Naive thymus-derived CD4-positive, alpha-beta T cell (primary cell): ENCODE data around the gene BORCS6. TPM values are rescaled to one million over a fixed set of nuclear protein-coding genes. Genes with fewer than 3 reads are reported as not detected.

ENCODE experiments used
- ATAC-seq: fragments of 150-1000 bp; cut with Tn5 transposase; 2 replicates; pipeline ENCODE4 v1.10.0; 2021; ENCODE audit warnings: mild to moderate bottlenecking, moderate library complexity
- CTCF ChIA-PET: fragments of 350-600 bp; sonication (Branson Sonifier 250); formaldehyde crosslinking; loops from one replicate; lab custom pipeline; 2021; ENCODE audit warnings: antibody characterized with exemption; lab: Charles Lee
- POLR2A ChIA-PET: fragments of 350-600 bp; sonication (Branson Sonifier 250); formaldehyde crosslinking; loops from one replicate; lab custom pipeline; 2021; ENCODE audit warnings: antibody characterized with exemption, inconsistent platforms; lab: Charles Lee
- DNase-seq, 9 donors: peaks; one replicate each; pipeline versions ENCODE4 v3.0.0 to v3.0.0-alpha.2; 2020 to 2022; ENCODE audit warnings: mixed read lengths in 1 of 9
- H3K27ac ChIP-seq: one replicate; pipeline ENCODE4 v1.7.0; 2013; ENCODE audit warnings: mild to moderate bottlenecking, low read depth, low read length, moderate library complexity
- H3K27me3 ChIP-seq, 2 donors: one replicate each; pipeline ENCODE4 v1.7.0; 2013; ENCODE audit warnings: low read length in 2 of 2, mild to moderate bottlenecking in 2 of 2, moderate library complexity in 2 of 2; ENCODE audit not compliant: control insufficient read depth in 2 of 2, insufficient read depth in 2 of 2
- H3K36me3 ChIP-seq, 3 experiments: 1 replicate in 2 of 3; 2 replicates in 1 of 3; pipeline ENCODE4 v1.7.0; 2013; ENCODE audit warnings: low read length in 3 of 3, mild to moderate bottlenecking in 3 of 3, moderate library complexity in 1 of 3; ENCODE audit not compliant: insufficient read depth in 3 of 3, control insufficient read depth in 2 of 3
- H3K4me1 ChIP-seq, 2 donors: one replicate each; pipeline ENCODE4 v1.7.0; 2013; ENCODE audit warnings: low read length in 2 of 2, mild to moderate bottlenecking in 2 of 2, moderate library complexity in 1 of 2; ENCODE audit not compliant: control insufficient read depth in 2 of 2, insufficient read depth in 2 of 2
- H3K4me3 ChIP-seq: 2 replicates; pipeline ENCODE4 v1.7.0; 2013; ENCODE audit warnings: mild to moderate bottlenecking, low read length
- H3K9me3 ChIP-seq, 3 experiments: 1 replicate in 2 of 3; 2 replicates in 1 of 3; pipeline ENCODE4 v1.7.0; 2013; ENCODE audit warnings: low read length in 3 of 3; ENCODE audit not compliant: control insufficient read depth in 2 of 3
- H3K27ac Mint-ChIP-seq, 9 donors: one replicate each; pipeline ENCODE4 v1.8.0; 2020 to 2022; ENCODE audit warnings: mixed read lengths in 9 of 9, mild to moderate bottlenecking in 8 of 9, moderate library complexity in 5 of 9, inconsistent platforms in 2 of 9
- H3K27me3 Mint-ChIP-seq, 5 donors: one replicate each; pipeline ENCODE4 v1.8.0; 2021 to 2022; ENCODE audit warnings: mixed read lengths in 5 of 5, mild to moderate bottlenecking in 1 of 5
- H3K36me3 Mint-ChIP-seq, 5 donors: one replicate each; pipeline ENCODE4 v1.8.0; 2020 to 2022; ENCODE audit warnings: mixed read lengths in 5 of 5, mild to moderate bottlenecking in 3 of 5, inconsistent platforms in 1 of 5
- H3K4me1 Mint-ChIP-seq, 7 donors: one replicate each; pipeline ENCODE4 v1.8.0; 2020 to 2022; ENCODE audit warnings: mixed read lengths in 7 of 7, mild to moderate bottlenecking in 3 of 7, inconsistent platforms in 1 of 7
- H3K4me3 Mint-ChIP-seq, 10 donors: one replicate each; pipeline ENCODE4 v1.8.0; 2020 to 2022; ENCODE audit warnings: mild to moderate bottlenecking in 10 of 10, mixed read lengths in 10 of 10, moderate library complexity in 6 of 10, inconsistent platforms in 2 of 10
- H3K9me3 Mint-ChIP-seq, 11 donors: one replicate each; pipeline ENCODE4 v1.8.0; 2020 to 2022; ENCODE audit warnings: mixed read lengths in 11 of 11, mild to moderate bottlenecking in 4 of 11, inconsistent platforms in 1 of 11, moderate library complexity in 1 of 11
- intact Hi-C, 2 donors: fragments of 100-400 bp; cut with micrococcal nuclease; formaldehyde crosslinking; loops; one replicate each; pipeline ENCODE4 v1.15.1; 2023
- polyA plus RNA-seq, 2 donors: library from polyadenylated mRNA; unstranded; fragments of 300-500 nt; fragmentation: Illumina TruSeq; gene quantifications; one replicate each; pipeline ENCODE4 v1.2.3, GENCODE V29; 2021
- total RNA-seq, 6 experiments: library from RNA in 5 of 6; stranded (reverse) in 5 of 6; gene quantifications; 1 replicate in 5 of 6; 2 replicates in 1 of 6; pipeline ENCODE4 v1.2.3 and lab custom pipeline; 2021 to 2026

The BORCS6 gene
- total RNA-seq (10 to 100 TPM in 3 of 5 experiments, 1 to 10 TPM in 2; 5.4 to 16.1 (median 13.4) TPM), polyA plus RNA-seq (10 to 100 TPM; 16.7 to 23.7 TPM), total RNA-seq (lab: John Stamatoyannopoulos, UW) (21.9 reads per million, percentile 52 among the genes with 10 or more reads in this experiment)

DNA sequence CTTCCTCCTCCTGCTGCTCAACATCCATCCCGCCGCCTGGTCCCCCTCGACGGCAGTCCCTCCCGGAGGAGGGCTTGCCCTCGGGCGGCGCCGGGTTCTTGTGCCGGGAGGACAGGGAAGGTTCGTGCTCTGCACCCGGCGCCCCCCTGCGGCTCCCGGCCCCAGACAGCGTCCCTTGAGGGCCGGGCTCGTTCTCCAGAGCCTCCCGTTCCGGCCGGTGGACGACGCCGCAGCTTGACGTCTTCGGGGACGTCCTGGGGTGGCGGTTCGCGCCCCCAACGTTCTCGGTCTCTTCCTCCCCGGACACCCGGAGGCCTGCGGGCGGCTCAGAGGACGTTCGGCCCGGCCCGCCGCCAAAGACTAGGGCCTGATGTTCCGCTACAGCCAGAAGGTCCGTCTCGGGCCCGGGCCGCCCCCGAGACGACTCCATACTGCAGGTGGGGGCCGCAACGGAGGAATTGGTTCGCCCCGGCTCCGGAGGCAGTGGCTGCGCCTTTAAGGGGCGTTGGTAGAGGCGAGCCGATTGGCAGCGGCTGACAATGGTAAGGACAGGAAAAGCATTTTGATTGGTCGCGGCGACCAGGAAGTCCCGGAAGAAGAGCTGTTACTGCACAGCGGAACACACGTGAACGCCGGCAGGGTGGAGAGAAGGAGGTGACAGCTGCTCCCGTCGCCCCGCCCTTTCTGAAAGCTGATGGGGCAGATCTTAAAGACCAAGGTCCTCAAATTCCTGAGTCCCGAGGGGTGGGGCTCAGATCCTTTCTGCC is at the start of gene BORCS6:
Gene BORCS6 (minus strand): TSS at position 470 of the 767 bp plus-strand sequence. CDS start 40 bp downstream, at position 430.
- Mint-ChIP-seq H3K27ac (peak within 1 kb of the TSS in 7 of 9 donors; percentile 46 to 94 (median 88)), H3K4me1 (peaks cover 8 to 13% (median 13%) of the 10 kb centered on the region in 7 donors), H3K4me3 (peak within 1 kb of the TSS in 2 of 10 donors; percentile 15 to 49), H3K9me3 (peaks cover 0 to 2% (median 0%) of the 10 kb centered on the region in 11 donors), H3K36me3 (no peaks in the 10 kb centered on the region), H3K27me3 (no peaks in the 10 kb centered on the region)
- ChIA-PET POLR2A (interaction anchor here (0.6 to 25.9 kb wide), 15 partner anchors 10 to 106 kb away, joined by 3 to 820 read pairs (median 30); partner anchors contain the start of genes ALOXE3, AURKB, CTC1 and HES7), CTCF (interaction anchor here (0.7 to 6.8 kb wide), 5 partner anchors 32 to 111 kb away, joined by 3 to 33 read pairs (median 5); partner anchors contain the start of genes ALOXE3 and CTC1)
- Histone ChIP-seq H3K4me1 (peaks cover 33 to 38% of the 10 kb centered on the region in 2 donors), H3K27ac (peak within 1 kb of the TSS; percentile 87), H3K4me3 (peak within 1 kb of the TSS; percentile 91), H3K36me3 (peaks cover 0 to 11% (median 0%) of the 10 kb centered on the region in 3 experiments), H3K9me3 (no peaks in the 10 kb centered on the region), H3K27me3 (no peaks in the 10 kb centered on the region)
- DNase-seq (peak; percentile 76 to 97 (median 94)), ATAC-seq (peak; percentile 81)
- intact Hi-C loops = loop anchor here (1.0 to 5.0 kb wide), 4 partner anchors 10 to 618 kb away; partner anchors contain the start of genes RANGRF (in 2 of the 2), TP53 (in 1 of the 2) and WRAP53 (in 1 of the 2)

DNA sequence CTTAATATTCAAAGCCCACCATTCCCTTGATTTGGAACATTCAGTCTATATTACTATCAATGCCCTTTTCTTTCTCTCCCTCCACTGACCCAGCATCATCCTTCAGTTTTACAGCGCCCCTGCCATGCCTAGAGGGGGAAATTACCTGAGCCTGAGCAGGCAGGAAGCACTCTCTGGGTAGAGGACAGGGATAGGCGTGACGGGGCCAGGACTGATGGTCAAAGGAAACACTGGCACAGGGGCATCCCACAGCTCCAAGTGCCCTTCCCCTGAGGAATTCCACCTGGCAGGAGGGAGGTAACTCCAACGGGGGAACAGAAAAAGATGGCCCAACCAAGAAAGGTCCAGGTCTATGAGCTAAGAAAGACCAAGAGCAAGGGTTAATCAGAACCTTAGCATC is 47.9 kb upstream of the BORCS6 start:
- H3K36me3 Mint-ChIP-seq = peaks cover 12 to 56% (median 36%) of the 10 kb centered on the region in 5 donors
- H3K4me1 Mint-ChIP-seq = peaks cover 8 to 65% (median 40%) of the 10 kb centered on the region in 7 donors

DNA sequence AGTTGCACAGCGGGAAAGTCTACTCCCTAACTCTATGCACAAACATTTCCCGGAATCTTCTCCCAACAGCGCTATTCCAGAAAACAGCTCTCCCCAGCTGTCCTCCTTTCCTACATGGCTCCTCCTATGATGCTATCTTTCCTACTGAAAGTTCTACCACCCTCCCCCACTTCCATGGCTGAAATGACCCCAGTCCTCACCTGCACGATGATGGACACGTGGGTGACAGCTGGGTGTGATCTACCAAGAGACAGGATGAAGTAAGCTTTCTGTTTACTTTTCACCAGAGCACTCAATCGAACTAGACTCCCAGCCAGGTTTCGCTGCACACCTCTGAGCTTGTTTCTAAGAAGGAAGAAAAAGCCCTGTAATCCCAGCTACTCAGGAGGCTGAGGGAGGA is 47.2 kb upstream of the BORCS6 start:
- no peaks in the 10 kb centered on the region for H3K9me3 Mint-ChIP-seq
- H3K4me3 ChIP-seq = no peak overlapping the region
- ATAC-seq (no peak), DNase-seq (no peak)
- peaks cover 12 to 59% (median 34%) of the 10 kb centered on the region in 5 donors for H3K36me3 Mint-ChIP-seq
- peaks cover 0 to 9% of the 10 kb centered on the region in 2 donors for H3K4me1 ChIP-seq
- no peaks in the 10 kb centered on the region for H3K9me3 ChIP-seq
- peak overlapping the region in 1 of 10 donors; percentile 23 for H3K4me3 Mint-ChIP-seq
- no peaks in the 10 kb centered on the region for H3K27me3 Mint-ChIP-seq
- H3K27me3 ChIP-seq = no peaks in the 10 kb centered on the region
- H3K36me3 ChIP-seq = peaks cover 52 to 98% (median 57%) of the 10 kb centered on the region in 3 experiments
- no peak overlapping the region for H3K27ac ChIP-seq
- peaks cover 3 to 59% (median 35%) of the 10 kb centered on the region in 7 donors for H3K4me1 Mint-ChIP-seq
- ChIA-PET CTCF (interaction anchor here (0.6 kb wide), 1 partner anchor 1191 kb away, joined by 3 read pairs; no protein-coding TSS in a partner anchor), POLR2A (interaction anchor here (0.7 to 9.3 kb wide), 7 partner anchors 10 to 58 kb away, joined by 3 to 93 read pairs (median 4); partner anchors contain the start of genes CTC1, RANGRF and SLC25A35)
- intact Hi-C loops = no loop called here
- peak overlapping the region in 3 of 9 donors; percentile 38 to 71 (median 43) for H3K27ac Mint-ChIP-seq

More for the DNA sequence above, 47.9 kb upstream of the BORCS6 start:
- Histone ChIP-seq H3K4me3 (no peak overlapping the region), H3K36me3 (peaks cover 45 to 96% (median 51%) of the 10 kb centered on the region in 3 experiments), H3K9me3 (no peaks in the 10 kb centered on the region), H3K4me1 (peaks cover 4 to 12% of the 10 kb centered on the region in 2 donors), H3K27me3 (no peaks in the 10 kb centered on the region), H3K27ac (no peak overlapping the region)
- Mint-ChIP-seq H3K9me3 (no peaks in the 10 kb centered on the region), H3K27me3 (no peaks in the 10 kb centered on the region), H3K4me3 (peak overlapping the region in 2 of 10 donors; percentile 14 to 18), H3K27ac (peak overlapping the region in 4 of 9 donors; percentile 43 to 88 (median 66))
- no peak for ATAC-seq
- intact Hi-C loops = no loop called here
- POLR2A ChIA-PET = interaction anchor here (0.8 to 9.3 kb wide), 7 partner anchors 8 to 198 kb away, joined by 3 to 93 read pairs (median 4); partner anchors contain the start of genes CTC1, NDEL1, RANGRF and SLC25A35
- CTCF ChIA-PET = no interaction called here
- no peak for DNase-seq

DNA sequence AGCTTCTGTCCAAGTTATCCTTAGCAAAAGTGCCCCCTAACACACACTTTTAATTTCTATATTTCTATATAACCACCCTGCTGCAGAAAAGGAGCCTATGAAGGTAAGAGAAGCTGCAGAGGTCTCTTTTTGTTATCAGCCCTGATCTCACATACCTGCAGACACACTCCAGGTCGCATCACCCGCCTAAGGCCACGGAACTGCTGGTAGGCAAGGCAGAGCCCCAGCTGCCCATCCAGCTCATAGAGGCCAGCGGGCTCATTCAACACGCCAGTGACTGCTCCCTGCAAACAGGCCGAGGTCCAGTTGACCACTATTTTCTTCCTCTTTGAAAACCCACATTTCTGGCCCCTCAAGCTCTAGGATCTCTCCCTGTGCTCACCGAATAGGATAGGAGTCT is 45.7 kb upstream of the BORCS6 start:
- peak overlapping the region in 4 of 9 donors; percentile 21 to 59 (median 37) for H3K27ac Mint-ChIP-seq
- intact Hi-C loops = no loop called here
- peaks cover 12 to 74% (median 43%) of the 10 kb centered on the region in 5 donors for H3K36me3 Mint-ChIP-seq

DNA sequence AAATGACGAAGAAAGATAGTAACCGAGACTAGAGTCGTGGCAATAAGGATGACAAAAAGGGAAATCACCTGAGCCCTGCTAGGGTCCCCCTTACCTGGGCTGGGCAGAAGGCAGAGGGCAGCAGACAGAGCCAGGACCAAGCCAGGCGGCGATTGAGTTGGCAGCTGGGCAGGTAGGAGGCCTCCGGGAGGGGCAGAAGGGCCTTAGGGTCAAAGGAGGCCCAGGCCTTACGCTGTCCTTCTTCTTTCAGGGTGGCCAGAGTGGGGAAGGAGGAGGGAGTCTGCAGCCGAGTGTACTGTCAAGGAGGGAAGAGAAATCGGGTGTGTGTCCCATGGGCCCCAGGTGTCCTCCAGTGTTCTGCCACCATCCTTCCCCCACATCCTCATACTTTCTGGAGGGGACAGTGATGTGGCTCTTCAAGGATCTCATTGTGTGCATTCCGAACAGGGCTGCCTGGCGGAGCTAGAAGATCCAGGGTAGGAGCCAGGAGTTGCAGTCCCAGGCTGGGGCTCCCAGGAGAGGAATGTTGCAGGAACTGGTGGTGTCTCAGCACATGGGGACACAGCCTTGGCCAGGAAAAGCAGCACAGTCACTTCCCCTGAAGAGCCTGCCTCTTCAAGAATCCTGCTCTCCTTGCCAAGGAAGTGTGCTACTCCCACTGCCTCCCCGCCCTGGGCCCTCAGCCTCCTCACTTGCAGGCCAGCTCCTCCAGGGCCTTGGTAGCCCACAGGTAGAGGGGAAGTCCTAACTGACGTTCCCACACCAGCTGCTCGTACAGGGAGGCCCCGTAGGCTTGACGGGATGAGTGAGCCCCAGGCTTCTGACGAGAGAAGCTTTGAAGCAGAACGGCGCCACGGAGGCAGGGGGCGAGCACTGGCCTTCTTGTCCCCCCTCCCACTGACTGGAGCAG is 44.6 kb upstream of the BORCS6 start:
- ChIA-PET CTCF (interaction anchor here (0.6 to 1.1 kb wide), 3 partner anchors 12 to 153 kb away, joined by 3 read pairs; no protein-coding TSS in a partner anchor), POLR2A (interaction anchor here (0.5 to 9.3 kb wide), 7 partner anchors 9 to 590 kb away, joined by 3 to 93 read pairs (median 4); partner anchors contain the start of gene CTC1)
- peaks cover 22 to 80% (median 49%) of the 10 kb centered on the region in 5 donors for H3K36me3 Mint-ChIP-seq
- Histone ChIP-seq H3K27me3 (no peaks in the 10 kb centered on the region), H3K9me3 (no peaks in the 10 kb centered on the region), H3K4me1 (peaks cover 0 to 9% of the 10 kb centered on the region in 2 donors), H3K27ac (no peak overlapping the region), H3K4me3 (no peak overlapping the region), H3K36me3 (peaks cover 75 to 99% (median 77%) of the 10 kb centered on the region in 3 experiments)
- H3K4me3 Mint-ChIP-seq = no peak overlapping the region
- H3K27me3 Mint-ChIP-seq = no peaks in the 10 kb centered on the region
- no peaks in the 10 kb centered on the region for H3K9me3 Mint-ChIP-seq
- peaks cover 3 to 53% (median 36%) of the 10 kb centered on the region in 7 donors for H3K4me1 Mint-ChIP-seq
- peak overlapping the region in 5 of 9 donors; percentile 56 to 90 (median 59) for H3K27ac Mint-ChIP-seq
- intact Hi-C loops = no loop called here
- DNase-seq (no peak), ATAC-seq (no peak)

More for the DNA sequence above, 45.7 kb upstream of the BORCS6 start:
- Histone ChIP-seq H3K27me3 (no peaks in the 10 kb centered on the region), H3K4me1 (peaks cover 0 to 9% of the 10 kb centered on the region in 2 donors), H3K4me3 (no peak overlapping the region), H3K36me3 (peaks cover 64 to 99% (median 66%) of the 10 kb centered on the region in 3 experiments), H3K9me3 (no peaks in the 10 kb centered on the region), H3K27ac (no peak overlapping the region)
- H3K27me3 Mint-ChIP-seq = no peaks in the 10 kb centered on the region
- peaks cover 3 to 59% (median 35%) of the 10 kb centered on the region in 7 donors for H3K4me1 Mint-ChIP-seq
- no peaks in the 10 kb centered on the region for H3K9me3 Mint-ChIP-seq
- ATAC-seq (no peak), DNase-seq (no peak)
- H3K4me3 Mint-ChIP-seq = peak overlapping the region in 1 of 10 donors; percentile 7
- CTCF ChIA-PET = interaction anchor here (0.7 kb wide), 1 partner anchor 125 kb away, joined by 3 read pairs; no protein-coding TSS in a partner anchor
- POLR2A ChIA-PET = interaction anchor here (0.5 to 9.3 kb wide), 9 partner anchors 8 to 602 kb away, joined by 3 to 93 read pairs (median 4); partner anchors contain the start of gene CTC1
